DOHH2 (cell line): ENCODE measurements around the gene AIP.

Source experiments
- EZH2phosphoT487 ChIP-seq: fragments of 200-600 bp; sonication (generic); IDR thresholded peaks from 2 replicates; pipeline ENCODE4 v1.6.1; 2017; ENCODE audit warnings: borderline replicate concordance, mild to moderate bottlenecking, antibody characterized with exemption, low read length, moderate library complexity, mixed read lengths
- TF ChIP-seq, protein P1 (sequence below): fragments of 200-600 bp; sonication (generic); IDR thresholded peaks from one replicate; pipeline ENCODE4 v1.5.1; 2014; ENCODE audit warnings: antibody characterized with exemption, mild to moderate bottlenecking, low read depth, low read length; ENCODE audit not compliant: poor library complexity, severe bottlenecking

DNA sequence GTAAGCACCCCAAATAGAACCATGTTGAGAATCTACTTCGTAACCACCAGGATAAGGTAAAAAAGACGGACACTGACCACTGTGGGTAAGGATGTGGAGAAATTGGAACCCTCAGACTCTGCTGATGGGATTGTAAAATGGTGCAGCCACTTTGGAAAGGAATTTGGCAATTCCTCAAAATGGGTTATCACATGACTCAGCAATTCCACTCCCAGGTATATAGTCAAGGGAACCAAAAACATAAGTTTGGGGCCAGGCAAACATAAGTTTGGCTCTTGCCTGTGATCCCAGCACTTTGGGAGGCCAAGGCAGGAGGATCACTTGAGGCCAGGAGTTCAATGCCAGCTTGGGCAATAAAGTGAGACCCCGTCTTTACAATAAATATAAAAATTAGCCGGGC, 45.5 kb downstream of the AIP start:
- TF ChIP-seq, protein P1, sequence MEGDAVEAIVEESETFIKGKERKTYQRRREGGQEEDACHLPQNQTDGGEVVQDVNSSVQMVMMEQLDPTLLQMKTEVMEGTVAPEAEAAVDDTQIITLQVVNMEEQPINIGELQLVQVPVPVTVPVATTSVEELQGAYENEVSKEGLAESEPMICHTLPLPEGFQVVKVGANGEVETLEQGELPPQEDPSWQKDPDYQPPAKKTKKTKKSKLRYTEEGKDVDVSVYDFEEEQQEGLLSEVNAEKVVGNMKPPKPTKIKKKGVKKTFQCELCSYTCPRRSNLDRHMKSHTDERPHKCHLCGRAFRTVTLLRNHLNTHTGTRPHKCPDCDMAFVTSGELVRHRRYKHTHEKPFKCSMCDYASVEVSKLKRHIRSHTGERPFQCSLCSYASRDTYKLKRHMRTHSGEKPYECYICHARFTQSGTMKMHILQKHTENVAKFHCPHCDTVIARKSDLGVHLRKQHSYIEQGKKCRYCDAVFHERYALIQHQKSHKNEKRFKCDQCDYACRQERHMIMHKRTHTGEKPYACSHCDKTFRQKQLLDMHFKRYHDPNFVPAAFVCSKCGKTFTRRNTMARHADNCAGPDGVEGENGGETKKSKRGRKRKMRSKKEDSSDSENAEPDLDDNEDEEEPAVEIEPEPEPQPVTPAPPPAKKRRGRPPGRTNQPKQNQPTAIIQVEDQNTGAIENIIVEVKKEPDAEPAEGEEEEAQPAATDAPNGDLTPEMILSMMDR: no peak
- no peak for TF ChIP-seq EZH2phosphoT487
